Epithelial cell of proximal tubule (primary cell): Measurements from ENCODE around the gene B3GALT6. TPM values are rescaled to one million over a fixed set of nuclear protein-coding genes. Genes with fewer than 3 reads are reported as not detected.

ENCODE experiments used
- DNase-seq: peaks from one replicate; pipeline ENCODE4 v3.0.0-alpha.2; 2011; ENCODE audit warnings: low read depth
- H3K4me3 ChIP-seq: 2 replicates; pipeline ENCODE4 v1.5.1; 2011; ENCODE audit warnings: low read depth, mild to moderate bottlenecking, low read length
- total RNA-seq: library from RNA; depleted of rRNA; stranded (reverse); fragments of >200 nt; gene quantifications from 2 replicates; pipeline ENCODE4 v1.2.3, GENCODE V29; 2015
- TF ChIP-seq, protein P1 (sequence below): conservative IDR thresholded peaks from 2 replicates; pipeline ENCODE4 v1.5.1; 2012; ENCODE audit warnings: low read depth, mild to moderate bottlenecking, low read length

The B3GALT6 gene
- total RNA-seq, 1 donor from 2014 or later: 36.6 TPM

DNA sequence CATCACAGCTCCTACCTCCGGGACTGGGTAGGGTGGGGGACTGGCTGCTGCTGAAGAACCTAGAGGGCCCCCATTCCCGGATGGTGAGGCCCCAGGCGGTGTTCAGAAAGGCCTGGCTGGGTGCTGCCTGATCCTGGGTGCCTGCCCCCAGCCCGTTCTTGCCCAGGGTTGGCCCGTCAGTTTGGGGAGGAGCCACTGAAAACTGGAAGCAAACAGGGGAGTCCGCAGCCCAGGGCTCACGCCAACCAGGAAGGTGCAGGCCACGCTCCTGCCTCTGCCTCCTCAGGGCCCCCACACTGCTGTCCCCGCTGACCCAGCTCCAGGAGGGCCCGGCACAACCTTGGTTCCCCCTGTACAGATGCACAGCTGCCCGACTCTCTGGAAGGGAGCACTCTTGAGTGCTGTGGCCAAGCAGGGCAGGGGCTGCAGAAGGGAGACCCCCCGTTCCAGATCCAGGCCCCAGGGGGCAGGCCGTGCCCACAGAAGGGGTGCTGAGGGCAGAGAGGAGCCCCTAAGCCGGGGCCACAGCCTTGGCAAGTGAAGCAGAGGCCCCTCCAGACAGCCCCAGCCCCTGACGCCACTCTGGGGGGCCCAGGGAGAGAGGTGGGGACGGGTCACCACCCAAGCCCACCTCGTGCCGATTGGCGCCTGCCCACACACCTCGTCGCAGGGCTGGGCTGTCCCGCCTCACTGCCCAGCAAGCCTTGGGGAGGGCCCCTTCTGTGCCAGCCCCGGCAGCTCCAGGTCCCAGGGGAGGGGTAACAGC, 9.0 kb downstream of the B3GALT6 start:
- no peak overlapping the region for H3K4me3 ChIP-seq
- no peak for DNase-seq
- TF ChIP-seq, protein P1, sequence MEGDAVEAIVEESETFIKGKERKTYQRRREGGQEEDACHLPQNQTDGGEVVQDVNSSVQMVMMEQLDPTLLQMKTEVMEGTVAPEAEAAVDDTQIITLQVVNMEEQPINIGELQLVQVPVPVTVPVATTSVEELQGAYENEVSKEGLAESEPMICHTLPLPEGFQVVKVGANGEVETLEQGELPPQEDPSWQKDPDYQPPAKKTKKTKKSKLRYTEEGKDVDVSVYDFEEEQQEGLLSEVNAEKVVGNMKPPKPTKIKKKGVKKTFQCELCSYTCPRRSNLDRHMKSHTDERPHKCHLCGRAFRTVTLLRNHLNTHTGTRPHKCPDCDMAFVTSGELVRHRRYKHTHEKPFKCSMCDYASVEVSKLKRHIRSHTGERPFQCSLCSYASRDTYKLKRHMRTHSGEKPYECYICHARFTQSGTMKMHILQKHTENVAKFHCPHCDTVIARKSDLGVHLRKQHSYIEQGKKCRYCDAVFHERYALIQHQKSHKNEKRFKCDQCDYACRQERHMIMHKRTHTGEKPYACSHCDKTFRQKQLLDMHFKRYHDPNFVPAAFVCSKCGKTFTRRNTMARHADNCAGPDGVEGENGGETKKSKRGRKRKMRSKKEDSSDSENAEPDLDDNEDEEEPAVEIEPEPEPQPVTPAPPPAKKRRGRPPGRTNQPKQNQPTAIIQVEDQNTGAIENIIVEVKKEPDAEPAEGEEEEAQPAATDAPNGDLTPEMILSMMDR: no peak

DNA sequence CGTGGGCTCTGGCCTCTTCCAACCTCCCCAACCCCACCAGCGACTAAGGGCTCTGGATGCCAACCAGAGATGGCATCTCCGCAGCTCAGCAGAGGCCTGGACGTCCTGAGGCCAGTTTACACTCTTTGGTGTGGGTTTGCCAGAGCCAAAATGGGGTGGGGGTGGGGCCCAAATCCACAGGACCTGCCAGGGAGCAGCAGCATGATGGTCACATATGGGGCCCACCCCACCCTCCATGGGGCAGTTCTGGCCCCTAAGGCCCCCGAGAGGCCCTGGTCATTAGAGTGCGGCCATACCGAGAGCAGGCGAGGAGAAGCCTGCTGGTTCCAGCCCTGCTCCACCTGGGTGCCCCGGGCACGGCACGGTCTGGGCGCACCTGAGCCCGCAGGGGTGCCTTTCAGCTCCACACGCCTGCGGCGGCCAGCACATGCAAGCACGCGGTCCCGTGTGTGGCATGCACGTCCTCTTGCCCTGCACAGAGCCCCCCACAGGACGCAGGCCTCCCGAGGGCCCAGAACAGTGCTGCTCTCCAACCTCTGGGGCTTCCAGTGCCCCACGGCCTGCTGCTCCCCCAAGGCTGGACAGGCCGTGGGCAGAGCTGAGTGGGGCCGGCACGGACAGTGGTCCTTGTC, 9.7 kb downstream of the B3GALT6 start:
- H3K4me3 ChIP-seq: no peak overlapping the region
- TF ChIP-seq, protein P1: no peak
- no peak for DNase-seq

DNA sequence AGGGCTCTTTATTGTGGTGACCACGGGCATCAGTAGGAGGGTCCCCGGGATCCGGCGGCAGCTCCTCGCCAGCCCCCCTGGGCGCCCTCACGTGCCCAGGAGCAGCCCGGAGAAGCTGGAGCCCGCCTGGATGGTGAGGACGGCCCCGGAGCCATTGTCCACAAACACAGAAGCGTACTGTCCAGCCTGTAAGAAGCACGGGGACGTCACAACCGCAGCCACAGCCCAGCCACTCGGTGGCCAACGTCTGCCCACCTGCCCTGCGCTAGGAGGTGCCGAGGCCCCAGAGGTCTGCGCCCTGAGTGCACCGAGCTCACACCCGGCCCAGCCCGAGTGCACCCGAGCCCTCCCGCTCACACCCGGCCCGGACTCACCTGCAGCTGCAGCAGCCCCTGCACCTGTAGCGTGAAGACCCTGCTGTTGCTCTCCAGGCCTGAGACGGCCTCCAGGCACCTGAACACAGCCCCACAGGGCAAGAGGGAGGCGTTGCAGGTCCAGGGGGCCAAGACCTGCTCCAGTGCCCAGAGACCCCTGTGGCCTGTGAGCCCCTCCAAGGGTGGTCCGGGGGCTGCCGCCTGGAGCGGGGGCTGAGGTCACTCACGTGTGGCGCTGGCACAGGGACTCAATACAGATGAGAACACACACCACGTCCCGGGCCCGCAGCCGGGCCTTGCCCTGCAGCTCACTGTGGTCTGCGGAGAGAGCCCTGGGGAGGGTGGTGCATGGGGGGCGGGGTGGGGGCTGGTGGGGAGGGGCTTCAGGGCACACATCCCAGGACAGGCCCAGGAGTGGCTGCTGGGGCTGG, 10.6 kb downstream of the B3GALT6 start:
- TF ChIP-seq, protein P1: no peak
- DNase-seq: no peak
- no peak overlapping the region for H3K4me3 ChIP-seq

DNA sequence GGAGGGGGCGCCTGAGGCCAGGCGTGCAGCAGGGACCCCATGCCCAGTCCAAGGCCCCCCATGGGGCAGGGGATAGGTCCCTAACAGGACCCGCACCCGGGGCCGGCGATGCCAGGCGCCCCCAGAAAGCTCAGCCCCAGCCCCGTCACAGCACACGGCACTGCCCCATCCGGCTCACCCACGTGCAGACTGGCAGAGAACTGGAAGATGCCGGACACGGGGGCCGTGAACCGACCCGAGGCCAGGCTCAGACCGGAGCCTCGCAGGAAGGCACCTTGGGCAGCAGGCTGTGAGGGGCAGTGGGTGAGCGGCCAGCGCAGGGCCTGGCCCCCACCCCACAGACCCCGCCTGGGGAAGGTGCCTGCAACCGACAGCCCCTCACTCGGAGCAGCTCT, 11.2 kb downstream of the B3GALT6 start:
- TF ChIP-seq, protein P1: no peak
- no peak for DNase-seq

DNA sequence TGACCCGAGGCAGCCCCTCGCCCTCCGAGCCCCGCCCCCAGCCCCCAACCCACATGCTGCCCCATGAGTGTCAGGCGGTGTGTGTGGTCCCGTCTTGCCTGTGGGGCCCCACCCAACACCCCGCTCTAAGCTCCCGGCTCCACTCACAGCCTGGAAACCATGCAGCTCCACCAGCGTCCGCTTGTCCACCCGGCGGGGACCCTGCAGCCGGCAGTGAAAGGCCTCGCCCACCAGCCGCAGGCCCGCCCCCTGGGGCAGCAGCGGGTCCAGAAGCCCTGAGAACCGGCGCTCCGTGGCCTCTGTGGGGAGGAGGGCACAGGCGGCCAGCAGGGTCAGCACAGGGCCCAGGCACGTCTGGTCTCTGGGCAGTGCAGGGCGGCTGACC, 11.8 kb downstream of the B3GALT6 start:
- H3K4me3 ChIP-seq: peak overlapping the region; percentile 33
- DNase-seq: no peak
- TF ChIP-seq, protein P1: no peak

More for the DNA sequence above, 11.2 kb downstream of the B3GALT6 start:
- H3K4me3 ChIP-seq: no peak overlapping the region

DNA sequence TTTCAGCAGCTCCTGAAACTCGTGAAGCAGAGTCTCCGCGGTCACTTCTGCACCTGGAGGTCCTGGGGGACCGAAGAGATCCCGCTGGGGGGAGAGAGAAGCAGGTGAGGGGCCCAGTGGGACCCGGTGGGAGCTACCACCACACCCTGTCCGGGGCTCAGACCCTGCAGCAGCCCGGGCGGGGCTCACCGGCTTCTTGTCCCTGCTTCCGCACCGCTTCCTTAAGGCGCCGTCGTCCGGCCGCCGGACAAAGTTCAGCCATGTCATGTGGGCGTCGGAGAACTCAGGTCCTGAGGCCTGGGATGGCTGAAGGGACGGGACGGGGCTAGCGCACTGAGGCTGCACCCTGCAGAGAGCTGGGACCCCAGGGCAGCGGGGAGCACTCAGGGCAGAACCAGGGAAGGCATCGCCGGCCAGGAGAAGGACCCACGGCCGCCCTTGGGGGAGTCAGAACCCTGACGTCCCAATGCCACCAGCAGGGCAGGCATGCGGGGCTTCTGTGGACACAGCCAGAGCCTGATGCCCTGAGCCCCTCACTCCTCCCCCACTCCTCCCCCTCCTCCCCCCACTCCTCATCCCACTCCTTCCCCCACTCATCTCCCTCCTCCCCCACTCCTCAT, 12.3 kb downstream of the B3GALT6 start:
- DNase-seq: no peak
- peak overlapping the region; percentile 33 for H3K4me3 ChIP-seq
- TF ChIP-seq, protein P1: no peak
